Naive B cell (primary cell): ENCODE data around the gene SCGB1D1. TPM values are rescaled to one million over a fixed set of nuclear protein-coding genes. Genes with fewer than 3 reads are reported as not detected.

Source experiments
- ATAC-seq, 2 donors: fragments of 150-1000 bp; cut with Tn5 transposase; 2 replicates each; pipeline ENCODE4 v1.10.0; 2021; ENCODE audit warnings: low read depth in 2 of 2, mild to moderate bottlenecking in 2 of 2, moderate library complexity in 2 of 2
- DNase-seq: peaks from one replicate; pipeline ENCODE4 v3.0.0; 2022
- H3K27ac Mint-ChIP-seq, 6 donors: one replicate each; pipeline ENCODE4 v1.8.0; 2020 to 2022; ENCODE audit warnings: mild to moderate bottlenecking in 6 of 6, mixed read lengths in 6 of 6, moderate library complexity in 5 of 6, inconsistent platforms in 2 of 6
- H3K27me3 Mint-ChIP-seq, 3 donors: one replicate each; pipeline ENCODE4 v1.8.0; 2021 to 2022; ENCODE audit warnings: mixed read lengths in 3 of 3, mild to moderate bottlenecking in 1 of 3
- H3K36me3 Mint-ChIP-seq, 2 donors: one replicate each; pipeline ENCODE4 v1.8.0; 2020 to 2022; ENCODE audit warnings: mixed read lengths in 2 of 2, inconsistent platforms in 1 of 2, mild to moderate bottlenecking in 1 of 2
- H3K4me1 Mint-ChIP-seq, 3 donors: one replicate each; pipeline ENCODE4 v1.8.0; 2020 to 2022; ENCODE audit warnings: mixed read lengths in 3 of 3, inconsistent platforms in 1 of 3, mild to moderate bottlenecking in 1 of 3, moderate library complexity in 1 of 3
- H3K4me3 Mint-ChIP-seq, 8 donors: one replicate each; pipeline ENCODE4 v1.8.0; 2020 to 2022; ENCODE audit warnings: mild to moderate bottlenecking in 8 of 8, mixed read lengths in 8 of 8, moderate library complexity in 8 of 8, inconsistent platforms in 2 of 8
- H3K9me3 Mint-ChIP-seq, 7 donors: one replicate each; pipeline ENCODE4 v1.8.0; 2020 to 2022; ENCODE audit warnings: mixed read lengths in 7 of 7, mild to moderate bottlenecking in 5 of 7, inconsistent platforms in 2 of 7, moderate library complexity in 1 of 7
- polyA plus RNA-seq, 6 donors: library from polyadenylated mRNA; unstranded; fragments of 300-500 nt; fragmentation: Illumina TruSeq; gene quantifications; one replicate each; pipeline ENCODE4 v1.2.3, GENCODE V29; 2021; ENCODE audit warnings: low read depth in 6 of 6

SCGB1D1 gene
- polyA plus RNA-seq, 6 donors from 2014 or later: not detected

GRCh38 chr11:62208785-62209144 is 18.7 kb downstream of the SCGB1D1 start:
- no peaks in the 10 kb centered on the region for H3K36me3 Mint-ChIP-seq
- H3K27ac Mint-ChIP-seq: no peak overlapping the region
- peaks cover 15 to 21% (median 19%) of the 10 kb centered on the region in 3 donors for H3K27me3 Mint-ChIP-seq
- no peak overlapping the region for H3K4me3 Mint-ChIP-seq
- peaks cover 0 to 1% (median 0%) of the 10 kb centered on the region in 7 donors for H3K9me3 Mint-ChIP-seq
- no peak for ATAC-seq
- no peak for DNase-seq
- H3K4me1 Mint-ChIP-seq: peaks cover 0 to 4% (median 0%) of the 10 kb centered on the region in 3 donors

GRCh38 chr11:62217191-62217748 is 27.3 kb downstream of the SCGB1D1 start:
- H3K4me1 Mint-ChIP-seq: no peaks in the 10 kb centered on the region
- H3K27me3 Mint-ChIP-seq: peaks cover 25 to 40% (median 26%) of the 10 kb centered on the region in 3 donors
- peak overlapping the region in 2 of 6 donors; percentile 17 to 66 for H3K27ac Mint-ChIP-seq
- DNase-seq (no peak), ATAC-seq (no peak)
- H3K9me3 Mint-ChIP-seq: peaks cover 0 to 20% (median 12%) of the 10 kb centered on the region in 7 donors
- H3K36me3 Mint-ChIP-seq: no peaks in the 10 kb centered on the region
- H3K4me3 Mint-ChIP-seq: no peak overlapping the region

GRCh38 chr11:62221498-62221897 is 31.5 kb downstream of the SCGB1D1 start:
- Mint-ChIP-seq H3K4me3 (no peak overlapping the region), H3K9me3 (peaks cover 15 to 59% (median 42%) of the 10 kb centered on the region in 7 donors), H3K27me3 (peaks cover 9 to 27% (median 13%) of the 10 kb centered on the region in 3 donors), H3K27ac (no peak overlapping the region), H3K36me3 (peaks cover 7 to 25% of the 10 kb centered on the region in 2 donors), H3K4me1 (no peaks in the 10 kb centered on the region)
- no peak for ATAC-seq
- no peak for DNase-seq

- ATAC-seq: no peak
Measured at GRCh38 chr11:62223095-62223494, 33.1 kb downstream of the SCGB1D1 start.

GRCh38 chr11:62233730-62234129 is 43.7 kb downstream of the SCGB1D1 start:
- Mint-ChIP-seq H3K4me1 (no peaks in the 10 kb centered on the region), H3K27me3 (peaks cover 27 to 64% (median 59%) of the 10 kb centered on the region in 3 donors), H3K27ac (no peak overlapping the region), H3K4me3 (no peak overlapping the region), H3K9me3 (peaks cover 0 to 1% (median 0%) of the 10 kb centered on the region in 7 donors), H3K36me3 (no peaks in the 10 kb centered on the region)
- no peak for DNase-seq
- ATAC-seq: no peak

More at GRCh38 chr11:62223095-62223494, 33.1 kb downstream of the SCGB1D1 start:
- no peak for DNase-seq
- H3K27me3 Mint-ChIP-seq: peaks cover 2 to 13% (median 3%) of the 10 kb centered on the region in 3 donors
- no peak overlapping the region for H3K27ac Mint-ChIP-seq
- no peak overlapping the region for H3K4me3 Mint-ChIP-seq
- H3K4me1 Mint-ChIP-seq: no peaks in the 10 kb centered on the region
- peaks cover 7 to 25% of the 10 kb centered on the region in 2 donors for H3K36me3 Mint-ChIP-seq
- H3K9me3 Mint-ChIP-seq: peaks cover 15 to 59% (median 42%) of the 10 kb centered on the region in 7 donors

- Mint-ChIP-seq H3K27ac (no peak overlapping the region), H3K27me3 (peaks cover 37 to 67% (median 64%) of the 10 kb centered on the region in 3 donors), H3K4me3 (no peak overlapping the region), H3K36me3 (no peaks in the 10 kb centered on the region), H3K4me1 (no peaks in the 10 kb centered on the region), H3K9me3 (peaks cover 0 to 1% (median 0%) of the 10 kb centered on the region in 7 donors)
- no peak for ATAC-seq
- no peak for DNase-seq
Measured at GRCh38 chr11:62236187-62236586, 46.2 kb downstream of the SCGB1D1 start.

- peak overlapping the region in 1 of 8 donors; percentile 3 for H3K4me3 Mint-ChIP-seq
- ATAC-seq (no peak), DNase-seq (no peak)
- peaks cover 40 to 58% (median 55%) of the 10 kb centered on the region in 3 donors for H3K27me3 Mint-ChIP-seq
- no peaks in the 10 kb centered on the region for H3K36me3 Mint-ChIP-seq
- H3K9me3 Mint-ChIP-seq: peaks cover 0 to 4% (median 0%) of the 10 kb centered on the region in 7 donors
- no peak overlapping the region for H3K27ac Mint-ChIP-seq
- no peaks in the 10 kb centered on the region for H3K4me1 Mint-ChIP-seq
Measured at GRCh38 chr11:62237499-62237898, 47.5 kb downstream of the SCGB1D1 start.

GRCh38 chr11:62238151-62238550 is 48.1 kb downstream of the SCGB1D1 start:
- H3K4me1 Mint-ChIP-seq: no peaks in the 10 kb centered on the region
- no peak overlapping the region for H3K4me3 Mint-ChIP-seq
- no peaks in the 10 kb centered on the region for H3K36me3 Mint-ChIP-seq
- DNase-seq: no peak
- peaks cover 0 to 4% (median 0%) of the 10 kb centered on the region in 7 donors for H3K9me3 Mint-ChIP-seq
- H3K27ac Mint-ChIP-seq: no peak overlapping the region
- no peak for ATAC-seq
- peaks cover 37 to 54% (median 51%) of the 10 kb centered on the region in 3 donors for H3K27me3 Mint-ChIP-seq

GRCh38 chr11:62241095-62241494 is 51.1 kb downstream of the SCGB1D1 start:
- ATAC-seq: no peak
- Mint-ChIP-seq H3K27me3 (peaks cover 29 to 60% (median 45%) of the 10 kb centered on the region in 3 donors), H3K4me3 (no peak overlapping the region), H3K36me3 (no peaks in the 10 kb centered on the region), H3K9me3 (peaks cover 0 to 4% (median 0%) of the 10 kb centered on the region in 7 donors), H3K4me1 (no peaks in the 10 kb centered on the region), H3K27ac (no peak overlapping the region)
- DNase-seq: no peak

- no peaks in the 10 kb centered on the region for H3K4me1 Mint-ChIP-seq
- peaks cover 37 to 68% (median 55%) of the 10 kb centered on the region in 3 donors for H3K27me3 Mint-ChIP-seq
- ATAC-seq: no peak
- H3K36me3 Mint-ChIP-seq: no peaks in the 10 kb centered on the region
- H3K4me3 Mint-ChIP-seq: no peak within 1 kb of the TSS
- H3K9me3 Mint-ChIP-seq: peaks cover 0 to 4% (median 0%) of the 10 kb centered on the region in 7 donors
- H3K27ac Mint-ChIP-seq: no peak within 1 kb of the TSS
- DNase-seq: no peak
Measured at GRCh38 chr11:62242021-62242420, 52.0 kb downstream of the SCGB1D1 start, which contains the start of gene SCGB1D2. TSS of gene SCGB1D2 (plus strand) at chr11:62242239. CDS start at chr11:62242308, 69 bp downstream.

Other genes with a start within 250 kb of the SCGB1D1 start
- 1 to 10 TPM; 1.4 to 3.3 (median 2.6) TPM for gene BEST1, start 239.9 kb upstream of the SCGB1D1 start, polyA plus RNA-seq
- 1,000 to 10,000 TPM; 4,039 to 5,068 (median 4,261) TPM for gene FTH1, start 222.6 kb upstream of the SCGB1D1 start, polyA plus RNA-seq
- 1 to 10 TPM in 5 of 6 donors, not detected in 1; 1.3 to 2.8 (median 2.0) TPM for gene INCENP, start 66.2 kb upstream of the SCGB1D1 start, polyA plus RNA-seq
- not detected for gene SCGB2A1, start 18.5 kb downstream of the SCGB1D1 start, polyA plus RNA-seq
- not detected for gene SCGB1D2, start 52.0 kb downstream of the SCGB1D1 start, polyA plus RNA-seq
- gene SCGB2A2, start 79.9 kb downstream of the SCGB1D1 start, polyA plus RNA-seq: not detected
- not detected for gene SCGB1D4, start 108.9 kb downstream of the SCGB1D1 start, polyA plus RNA-seq
- gene ASRGL1, start 147.2 kb downstream of the SCGB1D1 start, polyA plus RNA-seq: 1 to 10 TPM in 4 of 6 donors, under 1 TPM in 1, not detected in 1; 0.57 to 3.1 (median 1.2) TPM
- not detected for gene SCGB1A1, start 228.8 kb downstream of the SCGB1D1 start, polyA plus RNA-seq